ENCODE measurements around the gene SNRNP48. TPM values are rescaled to one million over a fixed set of nuclear protein-coding genes. Genes with fewer than 3 reads are reported as not detected.
A peak's percentile ranks its signal among the peaks of the same experiment; 100 is the strongest.

SNRNP48 gene
- total and polyA plus RNA-seq, 8 donors: 7.6 to 29.1 (median 26.8) TPM

DNA sequence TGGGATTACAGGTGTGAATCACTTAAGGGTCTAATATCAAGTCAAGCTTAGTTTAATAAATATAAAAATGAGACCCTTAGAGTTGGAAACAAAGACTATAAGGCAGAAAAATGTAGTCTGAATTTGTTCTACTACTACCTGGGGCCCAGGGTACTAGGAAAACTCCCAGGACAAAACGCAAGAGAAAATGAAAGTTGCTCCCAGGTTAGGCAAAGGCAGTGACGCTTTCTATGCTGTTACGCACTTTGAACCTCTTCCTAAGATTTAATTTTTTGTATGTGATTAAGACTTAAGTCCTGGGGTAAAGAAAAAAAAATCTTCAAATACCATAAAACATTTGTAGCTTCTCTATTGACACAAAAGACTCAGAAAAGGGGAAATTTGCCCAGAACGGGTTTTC is 31.2 kb upstream of the SNRNP48 start:
- ATAC-seq: no peak
- TF ChIP-seq, protein P1, sequence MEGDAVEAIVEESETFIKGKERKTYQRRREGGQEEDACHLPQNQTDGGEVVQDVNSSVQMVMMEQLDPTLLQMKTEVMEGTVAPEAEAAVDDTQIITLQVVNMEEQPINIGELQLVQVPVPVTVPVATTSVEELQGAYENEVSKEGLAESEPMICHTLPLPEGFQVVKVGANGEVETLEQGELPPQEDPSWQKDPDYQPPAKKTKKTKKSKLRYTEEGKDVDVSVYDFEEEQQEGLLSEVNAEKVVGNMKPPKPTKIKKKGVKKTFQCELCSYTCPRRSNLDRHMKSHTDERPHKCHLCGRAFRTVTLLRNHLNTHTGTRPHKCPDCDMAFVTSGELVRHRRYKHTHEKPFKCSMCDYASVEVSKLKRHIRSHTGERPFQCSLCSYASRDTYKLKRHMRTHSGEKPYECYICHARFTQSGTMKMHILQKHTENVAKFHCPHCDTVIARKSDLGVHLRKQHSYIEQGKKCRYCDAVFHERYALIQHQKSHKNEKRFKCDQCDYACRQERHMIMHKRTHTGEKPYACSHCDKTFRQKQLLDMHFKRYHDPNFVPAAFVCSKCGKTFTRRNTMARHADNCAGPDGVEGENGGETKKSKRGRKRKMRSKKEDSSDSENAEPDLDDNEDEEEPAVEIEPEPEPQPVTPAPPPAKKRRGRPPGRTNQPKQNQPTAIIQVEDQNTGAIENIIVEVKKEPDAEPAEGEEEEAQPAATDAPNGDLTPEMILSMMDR (IDR thresholded peaks at IDR 0.05): no peak
- Histone ChIP-seq H3K27ac (no peak overlapping the region), H3K27me3 (peaks cover 0 to 9% of the 10 kb centered on the region in 2 donors), H3K9me3 (no peaks in the 10 kb centered on the region), H3K4me3 (no peak overlapping the region), H3K36me3 (no peaks in the 10 kb centered on the region), H3K4me1 (peaks cover 0 to 16% of the 10 kb centered on the region in 2 donors)
- DNase-seq: no peak
- intact Hi-C loops (cut with DNase I): no loop called here

DNA sequence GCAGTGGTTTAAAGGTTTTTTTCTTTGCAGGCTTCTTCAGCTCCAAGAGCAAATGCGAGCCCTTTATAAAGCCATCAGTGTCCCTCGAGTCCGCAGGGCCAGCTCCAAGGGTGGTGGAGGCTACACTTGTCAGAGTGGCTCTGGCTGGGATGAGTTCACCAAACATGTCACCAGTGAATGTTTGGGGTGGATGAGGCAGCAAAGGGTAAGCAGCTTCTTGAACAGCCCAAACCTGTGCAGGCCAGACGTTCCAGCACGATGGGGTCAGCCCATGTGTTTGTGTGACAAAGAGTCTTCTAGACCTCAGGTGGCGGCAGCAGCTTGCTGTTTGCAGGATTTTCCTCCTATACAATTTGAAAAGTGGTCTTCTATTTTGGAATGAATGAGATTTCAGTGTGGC is 30.8 kb upstream of the SNRNP48 start:
- Histone ChIP-seq H3K27ac (no peak overlapping the region), H3K9me3 (no peaks in the 10 kb centered on the region), H3K27me3 (peaks cover 0 to 7% of the 10 kb centered on the region in 2 donors), H3K4me3 (no peak overlapping the region), H3K36me3 (no peaks in the 10 kb centered on the region), H3K4me1 (peaks cover 0 to 16% of the 10 kb centered on the region in 2 donors)
- TF ChIP-seq, protein P1 (IDR thresholded peaks at IDR 0.05): no peak
- intact Hi-C loops (cut with DNase I): no loop called here
- DNase-seq (no peak), ATAC-seq (no peak)

DNA sequence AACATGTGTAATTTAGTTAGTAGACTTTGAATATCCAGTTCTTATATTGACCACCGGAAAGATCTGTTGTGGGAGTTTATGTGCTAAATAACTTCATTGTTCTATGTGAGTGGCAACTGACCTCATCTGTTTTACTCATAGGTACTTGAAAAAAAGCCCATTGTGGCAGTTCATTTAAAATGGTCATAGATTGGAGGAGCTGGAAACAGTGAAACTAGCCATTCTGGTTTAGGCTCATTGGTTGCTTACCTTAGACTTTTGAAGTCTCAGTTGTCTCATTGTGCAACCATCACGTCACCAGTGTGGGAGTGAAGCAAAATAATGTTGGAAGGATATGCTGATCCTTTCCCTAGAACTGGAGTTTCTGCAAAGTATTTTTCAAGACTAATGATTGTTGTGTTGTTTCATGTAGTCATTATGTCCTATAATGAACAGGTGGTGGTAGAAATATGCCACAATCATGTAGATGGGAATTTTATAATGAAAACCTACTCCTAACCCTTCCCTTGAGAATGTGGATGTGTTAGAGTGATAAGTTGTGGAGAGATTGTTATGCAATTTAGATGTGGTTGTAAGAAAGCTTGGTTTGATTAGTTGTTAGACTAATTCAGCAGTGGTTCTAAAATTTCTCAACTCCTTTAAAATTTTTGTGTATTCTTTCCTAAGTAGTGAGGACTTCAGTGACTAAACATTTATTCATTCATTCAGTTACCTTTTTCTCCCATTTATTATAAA is 30.2 kb upstream of the SNRNP48 start:
- TF ChIP-seq, protein P1 (IDR thresholded peaks at IDR 0.05): no peak
- no peak overlapping the region for H3K27ac ChIP-seq

DNA sequence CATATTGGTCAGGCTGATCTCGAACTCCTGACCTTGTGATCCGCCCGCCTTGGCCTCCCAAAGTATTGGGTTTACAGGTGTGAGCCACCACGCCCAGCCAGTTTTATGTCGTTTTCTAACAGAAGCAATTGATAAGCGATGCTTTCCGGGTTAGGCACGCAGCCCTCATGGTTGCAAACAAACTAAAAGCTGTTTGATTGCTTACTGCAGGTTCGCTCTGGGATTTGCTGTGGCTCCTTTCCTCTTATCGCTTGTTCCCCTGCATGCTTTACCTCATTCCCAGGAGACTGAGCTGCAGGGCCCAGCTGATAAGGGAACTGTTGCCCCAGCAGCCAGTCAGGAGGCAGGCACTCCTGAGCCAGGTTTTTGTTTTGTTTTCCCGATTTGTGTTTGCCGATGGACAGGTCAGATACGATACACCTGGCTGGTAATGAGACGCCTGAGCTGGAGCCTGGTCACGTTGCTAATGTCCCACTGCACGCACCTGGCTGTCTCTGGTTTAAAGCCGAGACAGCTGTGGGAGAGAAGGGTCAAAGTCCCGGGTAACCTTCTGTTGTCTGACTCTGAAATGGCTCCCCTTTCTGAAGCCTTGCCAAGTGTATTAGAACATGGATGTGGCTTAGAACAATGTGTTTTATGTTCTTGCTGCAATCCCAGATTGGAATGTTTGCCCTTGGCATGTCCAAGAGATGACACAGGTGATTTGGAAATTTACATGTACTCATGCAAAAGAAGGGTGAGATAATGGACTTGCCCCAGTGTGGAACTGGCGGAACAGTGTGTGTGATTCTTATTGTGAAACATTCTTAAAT is 28.6 kb upstream of the SNRNP48 start:
- intact Hi-C loops (cut with DNase I): no loop called here
- peaks cover 0 to 5% of the 10 kb centered on the region in 2 donors for H3K36me3 ChIP-seq
- DNase-seq: peak in 1 of 4 donors; percentile 25
- no peak overlapping the region for H3K27ac ChIP-seq
- no peak overlapping the region for H3K4me3 ChIP-seq
- no peaks in the 10 kb centered on the region for H3K9me3 ChIP-seq
- H3K27me3 ChIP-seq: peaks cover 0 to 3% of the 10 kb centered on the region in 2 donors
- peaks cover 0 to 16% of the 10 kb centered on the region in 2 donors for H3K4me1 ChIP-seq
- TF ChIP-seq, protein P1 (IDR thresholded peaks at IDR 0.05): no peak
- no peak for ATAC-seq

More for the DNA sequence above, 30.2 kb upstream of the SNRNP48 start:
- intact Hi-C loops (cut with DNase I): no loop called here
- H3K9me3 ChIP-seq: no peaks in the 10 kb centered on the region
- ATAC-seq: no peak
- peaks cover 0 to 16% of the 10 kb centered on the region in 2 donors for H3K4me1 ChIP-seq
- peaks cover 0 to 4% of the 10 kb centered on the region in 2 donors for H3K27me3 ChIP-seq
- H3K36me3 ChIP-seq: no peaks in the 10 kb centered on the region
- H3K4me3 ChIP-seq: no peak overlapping the region
- peak in 1 of 4 donors; percentile 18 for DNase-seq

DNA sequence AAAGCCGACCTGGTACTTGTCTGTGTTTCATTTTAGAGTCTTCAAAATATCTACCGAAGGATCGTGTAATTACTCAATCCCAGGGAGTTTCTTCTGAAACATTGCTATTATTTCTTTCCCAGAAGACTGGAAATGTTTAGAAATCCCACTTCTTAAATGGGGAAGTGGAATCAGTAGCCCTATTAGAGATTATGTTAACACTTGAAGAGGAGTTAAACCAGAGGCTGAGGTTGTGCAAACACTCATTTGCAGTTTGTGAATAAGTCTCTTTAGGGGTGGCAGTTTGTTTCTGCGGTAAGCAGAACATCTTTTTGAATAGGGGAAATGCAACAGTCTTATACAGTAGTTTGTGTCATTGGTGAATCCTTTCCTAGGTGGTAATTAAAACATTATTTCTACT is 27.2 kb upstream of the SNRNP48 start:
- H3K27me3 ChIP-seq: peaks cover 0 to 6% of the 10 kb centered on the region in 2 donors

More for the DNA sequence above, 27.2 kb upstream of the SNRNP48 start:
- H3K36me3 ChIP-seq: peaks cover 0 to 5% of the 10 kb centered on the region in 2 donors
- H3K4me3 ChIP-seq: no peak overlapping the region
- TF ChIP-seq, protein P1 (IDR thresholded peaks at IDR 0.05): no peak
- H3K4me1 ChIP-seq: peaks cover 0 to 16% of the 10 kb centered on the region in 2 donors
- H3K27ac ChIP-seq: no peak overlapping the region
- intact Hi-C loops (cut with DNase I): no loop called here
- H3K9me3 ChIP-seq: no peaks in the 10 kb centered on the region
- ATAC-seq (peak; percentile 84), DNase-seq (no peak)

Measured in left lung (tissue), 10 donors.